Adrenal gland (tissue), 5 donors: ENCODE measurements around the gene RNF167.

ENCODE experiments used
- POLR2A ChIP-seq, 2 donors: fragments of 450-650 bp; IDR thresholded peaks; one replicate each; pipeline ENCODE4 v1.6.1; 2017; ENCODE audit warnings: antibody characterized with exemption in 2 of 2, mild to moderate bottlenecking in 2 of 2, moderate library complexity in 1 of 2
- TF ChIP-seq, protein P1 (sequence below), 6 experiments: fragments of 450-650 bp in 4 of 6; fragments of 200-600 bp in 2 of 6; sonication (generic) in 1 of 6; IDR thresholded peaks; 1 replicate in 5 of 6; 2 replicates in 1 of 6; pipeline versions ENCODE4 v1.5.1 to v1.8.0; 2016 to 2021; ENCODE audit warnings: antibody characterized with exemption in 6 of 6, mild to moderate bottlenecking in 2 of 6, moderate library complexity in 1 of 6
- donor health status: DM: no; HTN: no; CAD: no.

- TF ChIP-seq POLR2A (IDR thresholded peaks at IDR 0.05), result no peak
- TF ChIP-seq, protein P1, sequence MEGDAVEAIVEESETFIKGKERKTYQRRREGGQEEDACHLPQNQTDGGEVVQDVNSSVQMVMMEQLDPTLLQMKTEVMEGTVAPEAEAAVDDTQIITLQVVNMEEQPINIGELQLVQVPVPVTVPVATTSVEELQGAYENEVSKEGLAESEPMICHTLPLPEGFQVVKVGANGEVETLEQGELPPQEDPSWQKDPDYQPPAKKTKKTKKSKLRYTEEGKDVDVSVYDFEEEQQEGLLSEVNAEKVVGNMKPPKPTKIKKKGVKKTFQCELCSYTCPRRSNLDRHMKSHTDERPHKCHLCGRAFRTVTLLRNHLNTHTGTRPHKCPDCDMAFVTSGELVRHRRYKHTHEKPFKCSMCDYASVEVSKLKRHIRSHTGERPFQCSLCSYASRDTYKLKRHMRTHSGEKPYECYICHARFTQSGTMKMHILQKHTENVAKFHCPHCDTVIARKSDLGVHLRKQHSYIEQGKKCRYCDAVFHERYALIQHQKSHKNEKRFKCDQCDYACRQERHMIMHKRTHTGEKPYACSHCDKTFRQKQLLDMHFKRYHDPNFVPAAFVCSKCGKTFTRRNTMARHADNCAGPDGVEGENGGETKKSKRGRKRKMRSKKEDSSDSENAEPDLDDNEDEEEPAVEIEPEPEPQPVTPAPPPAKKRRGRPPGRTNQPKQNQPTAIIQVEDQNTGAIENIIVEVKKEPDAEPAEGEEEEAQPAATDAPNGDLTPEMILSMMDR (IDR thresholded peaks at IDR 0.05), result no peak
Measured at GRCh38 chr17:4941319-4941610, 1.2 kb downstream of the RNF167 start.
